GM12891 (cell line): ENCODE results near the gene CIAO3.

Source experiments
- PAX5 ChIP-seq: IDR thresholded peaks from 2 replicates; pipeline ENCODE4 v1.6.1; 2011; ENCODE audit warnings: low read length, moderate library complexity, mild to moderate bottlenecking; ENCODE audit not compliant: insufficient read depth, severe bottlenecking
- POLR2A ChIP-seq: IDR thresholded peaks from 2 replicates; pipeline ENCODE4 v1.6.1; 2011; ENCODE audit warnings: low read depth, low read length, control low read depth
- POLR2AphosphoS5 ChIP-seq: IDR thresholded peaks from 2 replicates; pipeline ENCODE4 v1.6.1; 2011; ENCODE audit warnings: low read depth, low read length, control low read depth
- POU2F2 ChIP-seq: IDR thresholded peaks from 2 replicates; pipeline ENCODE4 v1.6.1; 2011; ENCODE audit warnings: low read depth, mild to moderate bottlenecking, control low read depth, low read length, moderate library complexity
- SPI1 ChIP-seq: IDR thresholded peaks from 2 replicates; pipeline ENCODE4 v1.6.1; 2011; ENCODE audit warnings: low read depth, low read length, control low read depth
- TAF1 ChIP-seq: IDR thresholded peaks from 2 replicates; pipeline ENCODE4 v1.6.1; 2011; ENCODE audit warnings: low read depth, low read length, control low read depth

- TF ChIP-seq POLR2A (no peak), POLR2AphosphoS5 (no peak), SPI1 (no peak), TAF1 (no peak), PAX5 (no peak), POU2F2 (no peak)
Observed at GRCh38 chr16:721765-722540, 18.8 kb downstream of the CIAO3 start.
